RWPE2 (cell line): ENCODE measurements around the gene USP2.

Experiments used
- ATAC-seq: fragments of 200-7000 bp; cut with Tn5 transposase; 3 replicates; pipeline ENCODE4 v1.9.1; 2021; ENCODE audit warnings: low read depth
- DNase-seq: peaks from one replicate; pipeline ENCODE4 v3.0.0-alpha.2; 2020; ENCODE audit warnings: low spot score
- H3K27ac ChIP-seq: fragments of 450-650 bp; 2 replicates; pipeline ENCODE4 v1.5.1; 2017; ENCODE audit warnings: mild to moderate bottlenecking; ENCODE audit not compliant: poor library complexity, severe bottlenecking
- H3K27me3 ChIP-seq: fragments of 250-450 bp; sonication (Bioruptor Pico); 2 replicates; pipeline ENCODE4 v1.5.1; 2021; ENCODE audit warnings: mild to moderate bottlenecking, moderate library complexity; ENCODE audit not compliant: insufficient read depth, poor library complexity, severe bottlenecking
- H3K36me3 ChIP-seq: fragments of 250-450 bp; sonication (Bioruptor Pico); 2 replicates; pipeline ENCODE4 v1.5.1; 2020; ENCODE audit warnings: low read depth, mild to moderate bottlenecking, moderate library complexity
- H3K4me1 ChIP-seq: fragments of 250-450 bp; sonication (Bioruptor Pico); 2 replicates; pipeline ENCODE4 v1.5.1; 2021; ENCODE audit warnings: mild to moderate bottlenecking, moderate library complexity; ENCODE audit not compliant: insufficient read depth, poor library complexity, severe bottlenecking
- H3K4me3 ChIP-seq: fragments of 250-450 bp; sonication (Bioruptor Pico); 2 replicates; pipeline ENCODE4 v1.5.1; 2021; ENCODE audit warnings: mild to moderate bottlenecking, moderate library complexity; ENCODE audit not compliant: severe bottlenecking
- H3K9me3 ChIP-seq: fragments of 250-450 bp; sonication (Bioruptor Pico); 2 replicates; pipeline ENCODE4 v1.5.1; 2021; ENCODE audit warnings: mild to moderate bottlenecking, moderate library complexity; ENCODE audit not compliant: severe bottlenecking
- CTCF ChIP-seq: fragments of 450-650 bp; IDR thresholded peaks from one replicate; pipeline ENCODE4 v1.5.1; 2017; ENCODE audit warnings: mild to moderate bottlenecking, moderate library complexity; ENCODE audit not compliant: poor library complexity, severe bottlenecking

The USP2 gene

GRCh38 chr11:119370486-119371046 is 10.9 kb downstream of the USP2 start:
- H3K27ac ChIP-seq, result no peak overlapping the region
- no peak for TF ChIP-seq CTCF
- peaks cover 28% of the 10 kb centered on the region for H3K4me1 ChIP-seq
- no peaks in the 10 kb centered on the region for H3K27me3 ChIP-seq
- H3K4me3 ChIP-seq, result no peak overlapping the region
- H3K36me3 ChIP-seq, result no peaks in the 10 kb centered on the region
- no peaks in the 10 kb centered on the region for H3K9me3 ChIP-seq
- no peak for ATAC-seq
- DNase-seq, result no peak

GRCh38 chr11:119369132-119369925 is 12.2 kb downstream of the USP2 start:
- H3K27me3 ChIP-seq, result no peaks in the 10 kb centered on the region
- no peak overlapping the region for H3K4me3 ChIP-seq
- no peak for TF ChIP-seq CTCF
- H3K36me3 ChIP-seq, result no peaks in the 10 kb centered on the region
- peaks cover 27% of the 10 kb centered on the region for H3K4me1 ChIP-seq
- no peak for DNase-seq
- H3K27ac ChIP-seq, result peak overlapping the region; percentile 45
- H3K9me3 ChIP-seq, result no peaks in the 10 kb centered on the region
- ATAC-seq, result no peak

- peak; percentile 84 for DNase-seq
- no peaks in the 10 kb centered on the region for H3K36me3 ChIP-seq
- peaks cover 27% of the 10 kb centered on the region for H3K4me1 ChIP-seq
- H3K27me3 ChIP-seq, result no peaks in the 10 kb centered on the region
- TF ChIP-seq CTCF, result no peak
- no peak overlapping the region for H3K4me3 ChIP-seq
- peak overlapping the region; percentile 45 for H3K27ac ChIP-seq
- H3K9me3 ChIP-seq, result no peaks in the 10 kb centered on the region
- ATAC-seq, result peak; percentile 73
These were observed 13.1 kb downstream of the USP2 start for GRCh38 chr11:119368121-119369034.

GRCh38 chr11:119367661-119368120 is 13.8 kb downstream of the USP2 start:
- no peak for TF ChIP-seq CTCF
- H3K27ac ChIP-seq, result peak overlapping the region; percentile 45
- no peaks in the 10 kb centered on the region for H3K9me3 ChIP-seq
- H3K36me3 ChIP-seq, result no peaks in the 10 kb centered on the region
- H3K4me1 ChIP-seq, result peaks cover 27% of the 10 kb centered on the region
- peak; percentile 55 for ATAC-seq
- H3K27me3 ChIP-seq, result no peaks in the 10 kb centered on the region
- DNase-seq, result peak; percentile 67
- H3K4me3 ChIP-seq, result no peak overlapping the region
